GM19455 (cell line): ENCODE measurements around the gene ZNF79.

Experiments
- ATAC-seq: cut with Tn5 transposase; IDR thresholded peaks from one replicate; pipeline ENCODE4 v1.9.1; 2021; ENCODE audit not compliant: unreplicated experiment

ZNF79 gene

DNA sequence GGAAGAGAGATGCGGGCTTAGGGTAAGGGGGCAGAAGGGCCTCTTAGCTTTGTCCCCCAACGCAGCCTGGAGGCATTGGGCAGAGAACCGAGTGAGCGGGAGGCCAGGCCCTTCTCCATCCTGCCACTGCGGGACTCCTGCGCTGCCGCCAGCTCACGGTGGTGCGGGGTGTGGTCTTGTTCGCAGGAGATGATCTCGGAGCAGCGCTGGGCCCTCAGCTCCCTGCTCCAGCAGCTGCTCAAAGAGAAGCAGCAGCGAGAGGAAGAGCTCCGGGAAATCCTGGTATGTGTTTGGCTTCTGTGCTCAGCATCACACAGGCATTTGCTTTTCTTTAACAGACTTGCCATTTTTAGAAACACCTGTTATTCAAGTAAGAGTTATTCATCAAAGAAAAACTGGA, 68.4 kb downstream of the ZNF79 start:
- no peak for ATAC-seq

DNA sequence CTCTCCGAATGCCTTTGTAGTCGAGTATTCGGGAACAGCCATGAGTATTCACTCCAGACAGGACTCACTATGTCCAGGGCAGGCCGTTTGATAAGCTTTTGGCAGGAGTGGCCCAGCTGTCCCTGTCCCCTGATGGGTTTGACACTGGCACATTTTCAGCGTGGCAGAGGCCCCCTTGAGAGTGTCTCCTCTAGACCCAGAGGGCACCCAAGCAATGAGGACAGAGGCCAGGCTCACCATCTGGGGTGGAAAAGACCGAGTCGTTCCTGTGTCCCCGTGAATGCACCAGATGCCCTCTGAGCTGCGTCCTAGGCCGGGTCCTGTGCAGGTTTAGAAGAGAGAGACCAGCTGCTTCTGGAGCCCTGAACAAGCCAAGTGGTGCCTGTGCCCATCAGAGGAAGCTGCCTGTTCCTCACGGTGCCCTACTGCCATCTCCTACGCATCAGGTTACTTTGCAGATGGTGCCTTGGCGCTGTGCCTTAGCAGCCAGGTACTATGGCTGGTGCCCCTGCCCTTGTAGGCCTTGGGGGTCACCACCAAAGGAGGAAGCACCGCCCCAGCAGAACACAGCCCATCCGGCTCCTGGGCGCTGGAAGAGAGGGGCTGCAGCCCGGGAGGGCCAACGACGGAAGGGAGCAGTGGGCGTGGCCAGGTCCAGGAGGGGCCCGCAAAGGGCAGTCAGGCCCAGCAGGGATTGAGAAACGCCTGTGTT, 69.6 kb downstream of the ZNF79 start:
- ATAC-seq: no peak

DNA sequence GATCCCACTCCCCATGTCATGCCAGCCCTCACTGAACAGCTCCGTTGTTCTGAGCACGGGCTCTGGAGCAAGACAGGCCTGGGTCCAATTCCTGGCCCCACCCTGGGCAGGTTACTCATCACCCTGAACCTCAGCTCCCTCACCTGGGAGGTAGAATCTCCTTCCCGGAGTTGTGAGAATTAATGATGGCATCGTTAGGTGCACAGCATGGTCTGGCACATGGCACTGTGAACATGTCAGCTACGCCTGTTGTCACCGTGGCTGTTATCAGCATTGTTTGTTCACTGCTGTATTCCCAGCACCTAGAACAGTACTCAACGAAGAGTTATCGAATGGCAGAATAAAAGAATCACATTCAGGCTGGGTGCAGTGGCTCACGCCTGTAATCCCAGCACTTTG, 70.1 kb downstream of the ZNF79 start:
- ATAC-seq: no peak
